GM19463 (cell line): ENCODE data around the gene EP300.

ENCODE experiments used
- ATAC-seq: cut with Tn5 transposase; IDR thresholded peaks from one replicate; pipeline ENCODE4 v1.9.1; 2021; ENCODE audit warnings: mild to moderate bottlenecking, moderate library complexity; ENCODE audit not compliant: unreplicated experiment

Gene EP300

DNA sequence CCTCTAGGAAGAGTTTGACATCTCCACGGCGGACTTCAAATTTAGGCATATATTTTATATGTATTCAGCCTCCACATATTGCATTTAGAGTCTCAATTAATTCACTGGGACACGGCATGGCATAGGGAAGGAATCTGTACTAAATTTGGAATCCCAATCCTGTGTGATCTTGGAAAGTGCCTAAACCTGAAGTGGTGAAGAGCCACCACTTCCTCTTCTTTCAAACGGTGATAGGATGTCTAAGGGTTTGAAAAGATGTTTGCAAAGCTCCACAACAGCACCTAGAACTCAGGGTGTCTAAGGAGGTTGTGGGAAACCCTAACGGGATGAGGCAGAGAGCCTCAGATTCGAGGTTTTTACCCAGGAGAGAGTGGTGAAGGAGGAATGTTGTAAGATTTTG lies 111.7 kb downstream of the EP300 start:
- no peak for ATAC-seq

DNA sequence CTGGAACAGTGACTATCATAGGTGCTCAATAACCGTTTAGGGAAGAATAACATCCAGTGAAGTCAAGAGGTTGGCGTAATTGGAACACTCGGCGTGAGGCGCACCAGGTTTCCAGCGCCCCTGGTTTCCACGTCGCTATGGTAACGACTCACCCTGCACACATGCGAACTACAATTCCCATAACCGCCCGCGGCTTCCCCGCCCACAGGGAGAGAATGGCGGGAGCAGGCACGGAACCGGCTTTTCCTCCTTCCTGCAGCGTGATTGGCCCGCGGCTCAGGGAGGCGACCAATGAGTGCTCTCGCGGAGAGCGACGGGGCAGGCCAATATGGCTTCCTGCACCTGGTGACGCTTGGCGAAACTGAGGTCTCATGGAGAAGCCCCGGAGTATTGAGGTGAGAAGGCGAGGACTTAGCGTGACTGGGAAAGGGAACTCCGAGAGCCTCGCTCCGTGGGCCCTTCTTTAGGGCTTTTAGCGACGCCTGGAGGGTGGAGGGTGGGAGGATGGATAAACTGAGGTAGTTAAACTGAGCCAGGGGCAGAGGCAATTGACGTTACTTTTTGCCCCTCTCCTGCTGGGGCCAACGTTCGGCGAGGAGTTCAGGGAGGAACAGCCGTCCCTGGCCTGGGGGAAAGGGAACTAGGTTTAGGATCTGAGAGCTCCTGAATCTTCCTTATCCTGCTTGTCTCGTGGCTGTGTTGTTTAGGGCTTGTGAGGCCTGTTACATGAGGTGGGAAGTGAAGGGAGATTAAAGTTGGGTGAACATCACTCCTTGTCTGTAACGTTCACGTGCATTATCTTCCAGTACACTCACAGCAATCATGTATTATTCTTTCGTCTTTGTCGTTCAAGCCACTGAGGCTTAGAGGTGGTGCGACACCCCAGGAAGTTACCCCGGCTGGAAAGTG lies 112.9 kb downstream of the EP300 start, which contains the start of gene L3MBTL2:
TSS of gene L3MBTL2 (plus strand) at position 321 of the 909 bp plus-strand sequence. CDS start at position 372, 51 bp downstream.
- ATAC-seq = peak; percentile 100

DNA sequence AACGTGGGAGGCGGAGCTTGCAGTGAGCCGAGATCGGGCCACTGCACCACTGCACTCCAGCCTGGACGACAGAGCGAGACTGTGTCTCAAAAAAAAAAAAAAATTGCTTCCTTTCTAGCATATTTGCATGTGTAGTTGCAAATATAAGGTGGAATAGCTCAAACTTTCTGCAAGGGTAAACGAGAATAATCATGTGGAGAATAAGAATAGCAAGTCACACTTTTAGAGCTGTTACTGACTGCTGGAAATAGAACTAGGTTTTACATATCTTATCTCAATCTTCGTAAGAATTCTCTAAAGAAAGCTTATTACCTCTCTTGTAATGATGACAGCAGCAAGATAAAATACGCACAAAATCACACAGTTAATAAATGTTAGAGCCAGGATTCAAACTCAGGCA lies 114.3 kb downstream of the EP300 start:
- no peak for ATAC-seq

DNA sequence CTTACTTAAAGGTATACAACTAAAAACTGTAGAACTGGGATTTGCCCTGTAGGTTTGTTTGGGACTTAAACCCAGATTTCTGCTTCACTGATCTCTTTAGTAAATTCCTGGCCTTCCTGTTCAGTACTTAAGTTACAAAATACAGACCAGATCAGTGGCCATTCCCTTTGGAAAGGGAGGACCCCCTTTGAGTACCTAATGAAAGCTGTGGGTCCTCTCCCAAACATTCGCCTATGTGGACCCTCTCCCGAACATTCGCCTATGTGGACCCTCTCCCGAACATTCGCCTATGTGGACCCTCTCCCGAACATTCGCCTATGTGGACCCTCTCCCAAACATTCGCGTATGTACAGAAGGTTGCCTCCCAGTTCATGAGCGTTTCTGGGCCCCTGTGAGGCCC lies 123.0 kb downstream of the EP300 start:
- no peak for ATAC-seq

DNA sequence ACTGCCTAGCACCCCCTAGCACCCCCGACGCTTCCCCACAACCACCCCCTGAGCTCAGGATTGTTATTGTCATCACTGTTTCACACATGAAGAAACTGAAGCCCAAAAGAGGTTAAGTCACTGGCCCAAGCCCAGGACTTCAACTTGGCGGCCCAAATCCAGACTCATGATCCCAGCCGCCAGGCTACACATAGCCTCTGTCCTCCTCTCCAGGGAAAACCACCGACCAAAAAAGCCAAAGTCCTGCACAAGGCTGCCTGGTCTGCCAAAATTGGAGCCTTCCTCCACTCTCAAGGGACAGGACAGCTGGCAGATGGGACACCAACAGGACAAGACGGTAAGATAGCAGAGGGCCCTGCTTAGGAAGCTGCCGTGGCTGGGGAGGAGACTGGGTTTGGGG lies 123.5 kb downstream of the EP300 start:
- ATAC-seq = no peak

DNA sequence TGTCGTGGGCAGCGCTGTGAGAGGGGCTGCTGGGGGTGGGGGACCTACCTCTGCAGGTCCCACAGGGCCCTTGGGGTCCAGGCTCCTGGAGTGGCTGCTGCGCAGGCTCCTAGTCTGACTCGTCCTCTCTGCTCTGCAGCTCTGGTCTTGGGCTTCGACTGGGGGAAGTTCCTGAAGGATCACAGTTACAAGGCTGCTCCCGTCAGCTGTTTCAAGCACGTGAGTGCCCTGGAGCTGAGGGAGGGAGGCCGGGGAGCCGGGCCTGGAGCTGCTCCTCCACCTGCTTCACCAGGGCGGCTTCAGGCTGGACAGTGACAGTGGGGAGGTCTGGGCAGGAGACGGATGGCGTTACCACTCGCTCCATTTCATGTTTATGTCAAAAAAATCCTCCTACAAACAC lies 124.6 kb downstream of the EP300 start:
- ATAC-seq = no peak

DNA sequence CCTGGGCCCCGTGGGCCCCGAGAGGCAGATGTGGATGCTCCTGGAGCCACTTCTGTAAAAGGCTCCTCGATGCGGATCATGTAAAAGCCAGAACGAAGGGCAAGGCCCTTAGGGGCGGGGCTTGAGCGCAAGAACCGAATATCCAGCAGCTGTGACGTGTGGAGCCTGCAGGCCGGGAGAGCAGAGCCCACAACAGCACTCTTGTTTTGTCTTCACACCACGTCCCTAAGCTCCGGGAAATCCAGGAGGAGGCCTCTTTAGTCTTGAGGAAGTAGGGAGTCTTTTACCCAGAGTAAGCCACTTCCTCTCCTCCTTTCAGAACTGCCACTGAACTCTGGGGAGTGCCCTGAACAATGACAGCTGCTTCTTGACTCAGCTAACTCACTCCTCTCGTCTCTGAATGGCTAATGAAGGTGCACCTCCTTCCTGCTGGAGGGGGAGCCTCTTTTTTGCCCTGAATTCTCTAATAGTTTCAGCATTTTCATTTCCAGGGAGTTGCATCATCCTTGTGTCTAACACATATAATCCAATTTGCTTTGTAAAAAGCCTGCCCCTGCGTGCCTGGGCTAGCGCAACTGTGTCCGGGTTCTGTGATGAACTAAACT lies 125.3 kb downstream of the EP300 start:
- no peak for ATAC-seq

DNA sequence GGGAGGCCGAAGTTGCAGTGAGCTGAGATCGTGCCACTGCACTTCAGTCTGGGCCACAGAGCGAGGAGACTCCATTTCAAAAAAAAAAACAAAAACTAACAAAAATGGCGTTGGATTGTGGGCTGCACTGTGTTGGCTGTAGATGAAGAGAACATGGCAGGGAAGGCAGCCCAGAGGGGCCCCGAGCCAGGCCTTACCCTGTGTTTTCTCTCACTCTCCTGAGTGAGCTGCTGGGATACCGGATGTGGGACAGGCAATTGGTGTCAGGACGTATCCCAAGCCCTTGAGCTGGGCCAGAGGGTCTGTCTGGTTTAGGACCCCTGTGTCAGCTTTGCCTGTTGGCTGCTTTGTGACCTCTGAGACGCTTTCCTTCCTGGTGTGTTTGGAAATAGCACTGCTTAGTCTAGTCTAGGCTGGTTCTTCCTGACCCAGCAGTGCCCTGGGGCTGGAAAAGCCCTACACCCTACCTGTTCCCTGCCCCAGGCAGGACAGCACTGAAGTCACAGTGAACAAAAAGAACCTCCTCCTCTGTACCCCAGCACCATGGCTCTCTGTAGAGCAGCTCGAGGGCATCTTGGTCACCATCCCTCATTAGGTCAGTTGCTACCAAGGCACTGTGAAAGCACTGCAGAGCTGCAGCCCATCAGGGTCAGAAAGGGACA lies 130.6 kb downstream of the EP300 start:
- no peak for ATAC-seq

DNA sequence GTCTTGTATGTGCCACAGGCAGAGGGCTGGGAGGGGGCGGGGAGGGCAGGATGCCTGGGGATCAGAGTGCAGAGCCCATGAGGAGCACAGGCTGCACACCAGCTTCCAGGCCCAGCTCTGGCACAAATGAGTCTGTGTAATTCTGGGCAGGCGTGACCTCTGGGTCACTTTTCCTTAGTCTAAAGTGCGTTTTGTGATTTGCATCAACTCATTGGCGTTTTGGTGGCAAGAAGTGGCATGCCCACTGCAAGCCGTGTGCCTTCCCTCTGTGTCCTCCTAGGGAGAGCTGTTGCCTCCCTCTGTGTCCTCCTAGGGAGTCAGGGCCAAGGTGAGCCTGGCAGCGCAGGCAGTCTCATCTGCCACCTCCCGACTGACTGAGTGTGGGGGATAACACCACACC lies 131.1 kb downstream of the EP300 start:
- no peak for ATAC-seq

DNA sequence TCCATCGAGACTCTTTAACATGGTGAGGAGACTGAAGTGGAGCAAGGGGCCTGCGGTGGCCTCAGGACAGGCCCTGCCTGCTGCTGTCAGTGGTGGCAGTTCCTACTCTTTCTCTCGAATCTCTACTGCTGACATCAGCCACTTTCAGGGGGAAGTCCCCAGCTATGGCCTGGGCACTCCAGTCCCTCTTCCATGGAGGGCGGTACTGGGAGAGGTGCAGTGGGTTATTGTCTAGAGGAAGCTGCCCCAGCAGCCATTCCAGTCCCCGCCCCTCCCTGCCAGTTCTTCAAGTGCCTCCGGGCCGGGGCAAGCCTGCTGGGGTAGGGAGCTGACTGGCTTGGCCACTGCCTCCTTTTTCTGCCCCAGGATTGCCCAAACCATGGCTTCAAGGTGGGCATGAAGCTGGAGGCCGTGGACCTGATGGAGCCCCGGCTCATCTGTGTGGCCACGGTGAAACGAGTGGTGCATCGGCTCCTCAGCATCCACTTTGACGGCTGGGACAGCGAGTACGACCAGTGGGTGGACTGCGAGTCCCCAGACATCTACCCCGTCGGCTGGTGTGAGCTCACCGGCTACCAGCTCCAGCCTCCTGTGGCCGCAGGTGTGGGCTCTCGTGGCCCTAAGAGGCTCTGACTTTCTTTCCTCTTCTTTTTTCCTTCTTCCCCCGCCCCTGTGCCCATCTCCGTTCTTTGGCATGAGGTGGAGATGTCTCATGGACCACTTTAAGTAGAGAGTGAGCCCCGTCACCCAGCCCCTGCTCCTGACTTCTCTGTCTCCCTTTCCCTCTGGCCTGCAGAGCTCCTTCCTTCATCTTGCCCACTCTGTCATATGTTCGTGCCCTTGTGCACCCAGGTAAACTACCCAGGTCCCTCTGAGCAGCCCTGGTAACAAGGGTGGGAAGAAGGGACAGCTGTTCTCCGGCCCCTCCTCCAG lies 134.6 kb downstream of the EP300 start:
- no peak for ATAC-seq

DNA sequence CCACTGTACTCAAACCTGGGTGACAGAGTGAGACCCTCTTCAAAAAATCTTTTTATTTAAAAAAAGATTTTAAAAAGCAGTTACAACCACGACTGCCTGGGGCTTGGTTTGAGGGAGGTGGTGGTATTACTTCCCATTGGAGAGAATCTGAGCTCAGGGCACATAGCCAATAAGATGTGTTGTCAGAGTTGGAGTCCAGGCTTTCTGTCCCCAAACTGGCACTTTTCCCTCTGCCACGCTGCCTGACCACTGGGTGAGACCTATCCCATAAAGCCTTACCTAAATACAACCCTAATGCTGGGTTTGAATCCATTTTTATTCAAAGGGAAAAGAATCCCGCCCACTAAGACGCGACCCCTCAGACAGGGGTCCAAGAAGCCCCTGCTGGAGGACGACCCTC lies 136.8 kb downstream of the EP300 start:
- no peak for ATAC-seq
